ENCODE measurements around the gene HIGD2A.

The HIGD2A gene

GRCh38 chr5:176418251-176418650 lies 29.7 kb downstream of the HIGD2A start:
- no peak for DNase-seq

- no peak for DNase-seq
Observed at GRCh38 chr5:176420086-176420485, 31.5 kb downstream of the HIGD2A start.

- DNase-seq: no peak
Observed at GRCh38 chr5:176420972-176421544, 32.5 kb downstream of the HIGD2A start.

GRCh38 chr5:176424181-176424580 lies 35.6 kb downstream of the HIGD2A start:
- DNase-seq: no peak

GRCh38 chr5:176425138-176425537 lies 36.6 kb downstream of the HIGD2A start:
- DNase-seq: no peak

- no peak for DNase-seq
Observed at GRCh38 chr5:176425791-176426190, 37.2 kb downstream of the HIGD2A start.

- DNase-seq: no peak
Observed at GRCh38 chr5:176426876-176427275, 38.3 kb downstream of the HIGD2A start.

- no peak for DNase-seq
Observed at GRCh38 chr5:176427971-176428370, 39.4 kb downstream of the HIGD2A start.

- no peak for DNase-seq
Observed at GRCh38 chr5:176429972-176430371, 41.4 kb downstream of the HIGD2A start.

- no peak for DNase-seq
Observed at GRCh38 chr5:176432707-176433106, 44.2 kb downstream of the HIGD2A start.

- DNase-seq: no peak
Observed at GRCh38 chr5:176436656-176437055, 48.1 kb downstream of the HIGD2A start.

GRCh38 chr5:176438959-176439757 lies 50.6 kb downstream of the HIGD2A start:
- no peak for DNase-seq
